Measurements from ENCODE around the gene OLFML2B. TPM values are rescaled to one million over a fixed set of nuclear protein-coding genes. Genes with fewer than 3 reads are reported as not detected.

OLFML2B gene
- total and polyA plus RNA-seq, 2 of the 13 experiments (the other 11 are each of a cell fraction or from before 2014, with no cell fraction given) = not detected

GRCh38 chr1:162033428-162033827 is 9.8 kb upstream of the OLFML2B start:
- Histone ChIP-seq H3K79me2 (ENCODE audit: insufficient read depth, low read length) (no peaks in the 10 kb centered on the region), H3K4me3 (replicated peaks in 1 of 3; ENCODE audit: insufficient read depth in 1 of 3, low read depth in 2 of 3, low read length in 3 of 3) (no peak overlapping the region), H3K9ac (ENCODE audit: insufficient read depth, low read depth, low read length) (no peak overlapping the region), H3K27me3 (ENCODE audit: control insufficient read depth in 1 of 2, insufficient read depth in 2 of 2, low read length in 2 of 2) (peaks cover 0 to 30% of the 10 kb centered on the region in 2 experiments; a peak in 3 of 5 replicates), H3K36me3 (replicated peaks in 1 of 2; ENCODE audit: control insufficient read depth in 1 of 2, insufficient read depth in 2 of 2, low read length in 2 of 2) (no peaks in the 10 kb centered on the region), H4K20me1 (ENCODE audit: insufficient read depth, low read length) (no peaks in the 10 kb centered on the region), H3K4me2 (ENCODE audit: low read depth, low read length) (no peak overlapping the region), H3K4me1 (ENCODE audit: insufficient read depth, low read length) (peaks cover 19% of the 10 kb centered on the region), H3K27ac (ENCODE audit: extremely low read length, insufficient read depth, low read length) (no peak overlapping the region), H3K9me3 (ENCODE audit: low read length) (no peaks in the 10 kb centered on the region), H2AFZ (ENCODE audit: low read length) (no peak overlapping the region)
- FAIRE-seq (no peak), DNase-seq (ENCODE audit: low spot score) (no peak), ATAC-seq (no peak)
- no TSS peak for BruUV-seq (replicated peaks)
- intact Hi-C loops (cut with micrococcal nuclease; ENCODE audit: unreplicated experiment) = no loop called here
- CTCF ChIA-PET (ENCODE audit: low intra/inter-chr PET ratio, low total read pairs) = no interaction called here
- no peak for TF ChIP-seq MLX (CRISPR knock-in tag; IDR thresholded peaks at IDR 0.05)
- TF ChIP-seq SIX1 (CRISPR knock-in tag; IDR thresholded peaks at IDR 0.05; ENCODE audit: borderline replicate concordance) = no peak
- TF ChIP-seq ZMAT3 (CRISPR knock-in tag; conservative IDR thresholded peaks at IDR 0.05) = no peak
- no peak for TF ChIP-seq ZNF292 (CRISPR knock-in tag; IDR thresholded peaks at IDR 0.05; ENCODE audit: borderline replicate concordance, low read depth)
- no peak for TF ChIP-seq ATRX (CRISPR knock-in tag; IDR thresholded peaks at IDR 0.05; ENCODE audit: borderline replicate concordance)
- no peak for TF ChIP-seq ZNF207 (IDR thresholded peaks at IDR 0.05; ENCODE audit: borderline replicate concordance)
- no peak for TF ChIP-seq TAF15 (IDR thresholded peaks at IDR 0.05; ENCODE audit: low read depth, low read length, poor library complexity, severe bottlenecking)
- no peak for TF ChIP-seq ZBTB10 (CRISPR knock-in tag; IDR thresholded peaks at IDR 0.05; ENCODE audit: borderline replicate concordance)
- no peak for TF ChIP-seq BRD4 (CRISPR knock-in tag; IDR thresholded peaks at IDR 0.05)
- no peak for TF ChIP-seq ZSCAN31 (CRISPR knock-in tag; IDR thresholded peaks at IDR 0.05; ENCODE audit: low read depth)
- no peak for TF ChIP-seq BRF2 (CRISPR knock-in tag; IDR thresholded peaks at IDR 0.05)
- no peak for TF ChIP-seq HNRNPUL1 (IDR thresholded peaks at IDR 0.05; ENCODE audit: low read depth, low read length)
- in situ Hi-C loops (cut with HindIII; ENCODE audit: extremely low pct_ligation_motif_present, low pct_unique_long_range_greater_than_20kb) = no loop called here
- POLR2A ChIA-PET = no interaction called here
- 12% methylated on average over 6 of the region's 6 CpGs for WGBS (ENCODE audit: low lambda C conversion rate)
